Inflammatory macrophage treated with lipopolysaccharide for 1 hour (primary cell): Measurements from ENCODE around the gene CUTC.
A peak's percentile ranks its signal among the peaks of the same experiment; 100 is the strongest.
"Not testable (repeated sequence)": the region's sequence is repeated elsewhere in the genome, so short reads cannot be mapped to it uniquely, and the experiment has no call there.

Experiments
- DNase-seq, 2 donors: peaks; one replicate each; pipeline ENCODE4 v3.0.0-alpha.2; 2020 to 2022

The CUTC gene

GRCh38 chr10:99743841-99744240 is 11.8 kb downstream of the CUTC start:
- DNase-seq = no peak

GRCh38 chr10:99746166-99746565 is 14.1 kb downstream of the CUTC start:
- not testable (repeated sequence) for DNase-seq

GRCh38 chr10:99748823-99749451 is 16.9 kb downstream of the CUTC start:
- no peak for DNase-seq

- DNase-seq = peak; percentile 43 to 50
Measured at GRCh38 chr10:99750641-99751040, 18.6 kb downstream of the CUTC start.

GRCh38 chr10:99754670-99755069 is 22.6 kb downstream of the CUTC start:
- DNase-seq = no peak

- DNase-seq = no peak
Measured at GRCh38 chr10:99756159-99756558, 24.1 kb downstream of the CUTC start.

GRCh38 chr10:99758211-99758891 is 26.3 kb downstream of the CUTC start:
- DNase-seq = no peak

GRCh38 chr10:99760321-99760720 is 28.3 kb downstream of the CUTC start:
- no peak for DNase-seq

GRCh38 chr10:99761365-99761764 is 29.3 kb downstream of the CUTC start:
- no peak for DNase-seq

GRCh38 chr10:99765672-99766301 is 33.8 kb downstream of the CUTC start:
- no peak for DNase-seq

- DNase-seq = no peak
Measured at GRCh38 chr10:99766302-99766681, 34.3 kb downstream of the CUTC start.

GRCh38 chr10:99767901-99768300 is 35.9 kb downstream of the CUTC start:
- no peak for DNase-seq

GRCh38 chr10:99768556-99768955 is 36.5 kb downstream of the CUTC start:
- no peak for DNase-seq

GRCh38 chr10:99769706-99770105 is 37.7 kb downstream of the CUTC start:
- peak; percentile 31 to 65 for DNase-seq

- no peak for DNase-seq
Measured at GRCh38 chr10:99770408-99771045, 38.5 kb downstream of the CUTC start.

- DNase-seq = peak; percentile 63 to 76
Measured at GRCh38 chr10:99775850-99776249, 43.8 kb downstream of the CUTC start.

- no peak for DNase-seq
Measured at GRCh38 chr10:99777918-99778714, 46.1 kb downstream of the CUTC start.

- DNase-seq = peak; percentile 9 to 41
Measured at GRCh38 chr10:99779335-99779734, 47.3 kb downstream of the CUTC start.

- DNase-seq = no peak
Measured at GRCh38 chr10:99781734-99782429, 49.8 kb downstream of the CUTC start.

- peak; percentile 16 to 25 for DNase-seq
Measured at GRCh38 chr10:99782447-99783286, 50.6 kb downstream of the CUTC start, which contains the start of gene ABCC2. Gene ABCC2 (plus strand): TSS chr10:99782640. CDS start chr10:99782845, 205 bp downstream.
